WERI-Rb-1 (cell line): ENCODE results near the gene VWA5B1.

Experiments used
- DNase-seq: peaks from one replicate; pipeline ENCODE4 v3.0.0-alpha.2; 2020
- H3K27ac ChIP-seq: fragments of 250-450 bp; sonication (Bioruptor Pico); 2 replicates; pipeline ENCODE4 v1.5.1; 2020; ENCODE audit warnings: mild to moderate bottlenecking, moderate library complexity
- H3K27me3 ChIP-seq: fragments of 250-450 bp; sonication (Bioruptor Pico); 2 replicates; pipeline ENCODE4 v1.5.1; 2021; ENCODE audit warnings: mild to moderate bottlenecking, low read depth, moderate library complexity; ENCODE audit not compliant: insufficient read depth, severe bottlenecking
- H3K36me3 ChIP-seq: fragments of 250-450 bp; sonication (Bioruptor Pico); 2 replicates; pipeline ENCODE4 v1.5.1; 2020; ENCODE audit warnings: mild to moderate bottlenecking, moderate library complexity
- H3K4me3 ChIP-seq: 2 replicates; pipeline ENCODE4 v1.5.1; 2011; ENCODE audit warnings: low read depth, mild to moderate bottlenecking, control low read depth, low read length
- H3K9me3 ChIP-seq: fragments of 250-450 bp; sonication (Bioruptor Pico); 2 replicates; pipeline ENCODE4 v1.5.1; 2021; ENCODE audit warnings: mild to moderate bottlenecking, moderate library complexity; ENCODE audit not compliant: severe bottlenecking
- CTCF ChIP-seq: IDR thresholded peaks from 2 replicates; pipeline ENCODE4 v1.5.1; 2011; ENCODE audit warnings: low read depth, mild to moderate bottlenecking, control low read depth, inconsistent platforms, low read length

Gene VWA5B1

GRCh38 chr1:20317471-20317870 lies 26.8 kb downstream of the VWA5B1 start:
- Histone ChIP-seq H3K9me3 (no peaks in the 10 kb centered on the region), H3K36me3 (no peaks in the 10 kb centered on the region), H3K4me3 (no peak overlapping the region), H3K27me3 (peaks cover 14% of the 10 kb centered on the region), H3K27ac (no peak overlapping the region)
- no peak for DNase-seq
- no peak for TF ChIP-seq CTCF

GRCh38 chr1:20318521-20318920 lies 27.8 kb downstream of the VWA5B1 start:
- DNase-seq = no peak
- no peak overlapping the region for H3K27ac ChIP-seq
- H3K9me3 ChIP-seq = no peaks in the 10 kb centered on the region
- TF ChIP-seq CTCF = no peak
- peaks cover 14% of the 10 kb centered on the region for H3K27me3 ChIP-seq
- no peak overlapping the region for H3K4me3 ChIP-seq
- H3K36me3 ChIP-seq = no peaks in the 10 kb centered on the region

GRCh38 chr1:20318971-20319370 lies 28.3 kb downstream of the VWA5B1 start:
- Histone ChIP-seq H3K9me3 (no peaks in the 10 kb centered on the region), H3K4me3 (no peak overlapping the region), H3K36me3 (no peaks in the 10 kb centered on the region), H3K27ac (no peak overlapping the region), H3K27me3 (peaks cover 14% of the 10 kb centered on the region)
- no peak for TF ChIP-seq CTCF
- no peak for DNase-seq

- peaks cover 14% of the 10 kb centered on the region for H3K27me3 ChIP-seq
- H3K4me3 ChIP-seq = no peak overlapping the region
- H3K9me3 ChIP-seq = no peaks in the 10 kb centered on the region
- DNase-seq = no peak
- no peak for TF ChIP-seq CTCF
- no peaks in the 10 kb centered on the region for H3K36me3 ChIP-seq
- no peak overlapping the region for H3K27ac ChIP-seq
Measured at GRCh38 chr1:20319456-20320220, 29.0 kb downstream of the VWA5B1 start.

- H3K27me3 ChIP-seq = peaks cover 10% of the 10 kb centered on the region
- no peaks in the 10 kb centered on the region for H3K36me3 ChIP-seq
- no peak overlapping the region for H3K4me3 ChIP-seq
- no peaks in the 10 kb centered on the region for H3K9me3 ChIP-seq
- no peak for DNase-seq
- TF ChIP-seq CTCF = no peak
- no peak overlapping the region for H3K27ac ChIP-seq
Measured at GRCh38 chr1:20320704-20321103, 30.0 kb downstream of the VWA5B1 start.

- no peak for TF ChIP-seq CTCF
- no peaks in the 10 kb centered on the region for H3K9me3 ChIP-seq
- DNase-seq = no peak
- H3K27ac ChIP-seq = no peak overlapping the region
- H3K36me3 ChIP-seq = no peaks in the 10 kb centered on the region
- peaks cover 9% of the 10 kb centered on the region for H3K27me3 ChIP-seq
- no peak overlapping the region for H3K4me3 ChIP-seq
Measured at GRCh38 chr1:20321573-20321972, 30.9 kb downstream of the VWA5B1 start.
